ENCODE results near the gene RPS28.

Gene RPS28

GRCh38 chr19:8334458-8335342 is 13.4 kb downstream of the RPS28 start:
- no peak overlapping the region for H3K4me3 ChIP-seq (ENCODE audit: low read length)
- peak; percentile 29 for DNase-seq (ENCODE audit: low read depth)
- no peak for TF ChIP-seq CTCF (conservative IDR thresholded peaks at IDR 0.05; ENCODE audit: low read depth, low read length)

- no peak for DNase-seq (ENCODE audit: low read depth)
- TF ChIP-seq CTCF (conservative IDR thresholded peaks at IDR 0.05; ENCODE audit: low read depth, low read length) = no peak
- H3K4me3 ChIP-seq (ENCODE audit: low read length) = no peak overlapping the region
Observed at GRCh38 chr19:8335343-8336071, 14.2 kb downstream of the RPS28 start.

GRCh38 chr19:8336072-8336569 is 14.8 kb downstream of the RPS28 start:
- TF ChIP-seq CTCF (conservative IDR thresholded peaks at IDR 0.05; ENCODE audit: low read depth, low read length) = no peak
- no peak for DNase-seq (ENCODE audit: low read depth)

GRCh38 chr19:8336660-8337059 is 15.4 kb downstream of the RPS28 start:
- no peak for DNase-seq (ENCODE audit: low read depth)
- no peak overlapping the region for H3K4me3 ChIP-seq (ENCODE audit: low read length)
- no peak for TF ChIP-seq CTCF (conservative IDR thresholded peaks at IDR 0.05; ENCODE audit: low read depth, low read length)

More at GRCh38 chr19:8336072-8336569, 14.8 kb downstream of the RPS28 start:
- H3K4me3 ChIP-seq (ENCODE audit: low read length) = no peak overlapping the region

GRCh38 chr19:8337728-8338127 is 16.4 kb downstream of the RPS28 start:
- no peak for TF ChIP-seq CTCF (conservative IDR thresholded peaks at IDR 0.05; ENCODE audit: low read depth, low read length)
- no peak for DNase-seq (ENCODE audit: low read depth)
- H3K4me3 ChIP-seq (ENCODE audit: low read length) = no peak overlapping the region

GRCh38 chr19:8338835-8339234 is 17.5 kb downstream of the RPS28 start:
- H3K4me3 ChIP-seq (ENCODE audit: low read length) = no peak overlapping the region
- no peak for DNase-seq (ENCODE audit: low read depth)
- TF ChIP-seq CTCF (conservative IDR thresholded peaks at IDR 0.05; ENCODE audit: low read depth, low read length) = no peak
